Neural cell (in vitro differentiated cells): ENCODE data around the gene GNB1. TPM values are rescaled to one million over a fixed set of nuclear protein-coding genes. Genes with fewer than 3 reads are reported as not detected.
"Not testable (repeated sequence)": the region's sequence is repeated elsewhere in the genome, so short reads cannot be mapped to it uniquely, and the experiment has no call there.

ENCODE experiments used
- H2AFZ ChIP-seq: fragments of 200-600, 300-800 bp; sonication (generic), shearing (Covaris generic); 2 replicates; pipeline ENCODE4 v1.6.0; 2014; ENCODE audit warnings: low read depth, mild to moderate bottlenecking, antibody characterized with exemption, low read length, moderate library complexity
- H3F3A ChIP-seq: fragments of 200-600 bp; shearing (Covaris generic); 2 replicates; pipeline ENCODE4 v1.6.1; 2016; ENCODE audit warnings: mild to moderate bottlenecking, moderate library complexity, mixed read lengths, antibody characterized with exemption, low read length; ENCODE audit not compliant: insufficient read depth, poor library complexity, severe bottlenecking
- H3K27ac ChIP-seq: fragments of 200-600, 300-800 bp; sonication (generic), shearing (Covaris generic); 2 replicates; pipeline ENCODE4 v1.5.1; 2014; ENCODE audit warnings: mild to moderate bottlenecking, low read length, moderate library complexity
- H3K27me3 ChIP-seq: fragments of 300-800, 200-600 bp; sonication (generic), shearing (Covaris generic); 2 replicates; pipeline ENCODE4 v1.6.0; 2014; ENCODE audit warnings: mild to moderate bottlenecking, low read depth, low read length, moderate library complexity; ENCODE audit not compliant: insufficient read depth
- H3K36me3 ChIP-seq: fragments of 300-800, 200-600 bp; sonication (generic), shearing (Covaris generic); 2 replicates; pipeline ENCODE4 v1.5.1; 2014; ENCODE audit warnings: mild to moderate bottlenecking, antibody characterized with exemption, low read length, moderate library complexity; ENCODE audit not compliant: insufficient read depth
- H3K4me2 ChIP-seq: fragments of 300-800, 200-600 bp; sonication (generic), shearing (Covaris generic); 2 replicates; pipeline ENCODE4 v1.6.0; 2014; ENCODE audit warnings: mild to moderate bottlenecking, low read length
- H3K4me3 ChIP-seq: fragments of 300-800, 200-600 bp; sonication (generic), shearing (Covaris generic); 2 replicates; pipeline ENCODE4 v1.5.1; 2014; ENCODE audit warnings: mild to moderate bottlenecking, low read length, moderate library complexity
- H3K79me2 ChIP-seq: fragments of 200-600 bp; shearing (Covaris generic); replicated peaks from 2 replicates; pipeline ENCODE4 v1.6.0; 2014; ENCODE audit warnings: mild to moderate bottlenecking, low read length, moderate library complexity; ENCODE audit not compliant: insufficient read depth
- H3K9ac ChIP-seq: fragments of 300-800, 200-600 bp; sonication (generic), shearing (Covaris generic); 2 replicates; pipeline ENCODE4 v1.6.1; 2016; ENCODE audit warnings: mild to moderate bottlenecking, low read length, mixed read lengths
- H3K9me2 ChIP-seq: fragments of 200-600 bp; shearing (Covaris generic); 2 replicates; pipeline ENCODE4 v1.6.1; 2016; ENCODE audit warnings: mild to moderate bottlenecking, low read length, mixed read lengths; ENCODE audit not compliant: insufficient read depth
- H3K9me3 ChIP-seq: fragments of 200-600, 300-800 bp; sonication (generic), shearing (Covaris generic); 2 replicates; pipeline ENCODE4 v1.6.1; 2016; ENCODE audit warnings: mild to moderate bottlenecking, mixed run types, low read length, moderate library complexity, mixed read lengths
- H4K20me1 ChIP-seq: fragments of 200-600 bp; shearing (Covaris generic); 2 replicates; pipeline ENCODE4 v1.6.1; 2016; ENCODE audit warnings: mild to moderate bottlenecking, mixed run types; ENCODE audit not compliant: insufficient read depth
- EZH2 ChIP-seq: fragments of 200-600, 300-800 bp; shearing (Covaris generic), sonication (generic); IDR thresholded peaks from 2 replicates; pipeline ENCODE4 v1.6.1; 2014; ENCODE audit warnings: antibody characterized with exemption, low read length, borderline replicate concordance, mild to moderate bottlenecking; ENCODE audit not compliant: insufficient read depth, poor library complexity, severe bottlenecking
- MXI1 ChIP-seq: fragments of 450-650 bp; conservative IDR thresholded peaks from 2 replicates; pipeline ENCODE4 v1.6.1; 2014; ENCODE audit warnings: antibody characterized with exemption, mild to moderate bottlenecking; ENCODE audit not compliant: poor library complexity, severe bottlenecking
- POLR2AphosphoS5 ChIP-seq: IDR thresholded peaks from 2 replicates; pipeline ENCODE4 v1.6.1; 2012
- RAD21 ChIP-seq: fragments of 450-650 bp; conservative IDR thresholded peaks from 2 replicates; pipeline ENCODE4 v1.6.1; 2014; ENCODE audit warnings: antibody characterized with exemption, mild to moderate bottlenecking, moderate library complexity
- SMC3 ChIP-seq: fragments of 450-650 bp; conservative IDR thresholded peaks from 2 replicates; pipeline ENCODE4 v1.6.1; 2014; ENCODE audit warnings: antibody characterized with exemption, mild to moderate bottlenecking, moderate library complexity; ENCODE audit not compliant: poor library complexity
- TAF1 ChIP-seq: IDR thresholded peaks from 2 replicates; pipeline ENCODE4 v1.6.1; 2012; ENCODE audit warnings: low read depth
- polyA plus RNA-seq: library from polyadenylated mRNA; depleted of rRNA; stranded (reverse); fragments of >200 nt; gene quantifications from 2 replicates; pipeline ENCODE4 v1.2.3, GENCODE V29; 2014
- TF ChIP-seq, protein P1 (sequence below): IDR thresholded peaks from 2 replicates; pipeline ENCODE4 v1.6.1; 2012; ENCODE audit warnings: borderline replicate concordance

Gene GNB1
- polyA plus RNA-seq, 1 donor from 2014 or later: 325 TPM

DNA sequence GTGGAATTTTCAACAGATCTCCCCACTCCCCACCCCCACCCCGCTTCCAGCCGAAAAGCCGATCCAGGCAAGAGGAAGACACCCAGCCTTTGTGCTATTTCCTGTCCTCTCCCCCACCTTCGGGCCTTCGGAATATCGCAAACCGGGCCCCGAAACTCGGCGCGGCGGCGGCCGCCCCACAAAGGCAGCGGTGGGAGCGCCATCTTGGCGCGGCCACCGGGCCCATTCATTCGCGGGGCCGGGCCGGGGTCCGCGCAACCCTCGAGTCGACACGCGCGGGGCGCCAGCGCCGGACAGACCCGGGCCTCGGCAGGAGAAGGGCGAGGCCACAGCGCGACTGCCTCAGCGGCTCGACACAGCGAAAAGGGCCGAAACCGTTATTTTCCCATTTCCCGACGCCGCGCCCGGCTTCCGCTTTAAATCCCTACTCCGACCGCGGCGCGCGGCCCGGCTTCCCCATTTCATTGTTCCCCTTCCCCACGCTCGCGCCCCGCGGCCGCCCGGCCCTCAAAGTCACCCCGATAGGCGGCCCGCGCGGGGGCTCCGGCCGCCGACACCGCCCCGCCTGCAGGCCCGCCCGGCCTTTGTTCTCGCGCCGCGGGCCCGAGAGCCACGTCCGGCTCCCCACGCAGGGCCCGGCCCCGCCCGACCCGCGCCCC lies 911 bp downstream of the GNB1 start:
- H3K27ac ChIP-seq: peak overlapping the region; percentile 97
- peak; percentile 47 for TF ChIP-seq POLR2AphosphoS5
- TF ChIP-seq TAF1: peak; percentile 82
- TF ChIP-seq RAD21: no peak
- TF ChIP-seq, protein P1, sequence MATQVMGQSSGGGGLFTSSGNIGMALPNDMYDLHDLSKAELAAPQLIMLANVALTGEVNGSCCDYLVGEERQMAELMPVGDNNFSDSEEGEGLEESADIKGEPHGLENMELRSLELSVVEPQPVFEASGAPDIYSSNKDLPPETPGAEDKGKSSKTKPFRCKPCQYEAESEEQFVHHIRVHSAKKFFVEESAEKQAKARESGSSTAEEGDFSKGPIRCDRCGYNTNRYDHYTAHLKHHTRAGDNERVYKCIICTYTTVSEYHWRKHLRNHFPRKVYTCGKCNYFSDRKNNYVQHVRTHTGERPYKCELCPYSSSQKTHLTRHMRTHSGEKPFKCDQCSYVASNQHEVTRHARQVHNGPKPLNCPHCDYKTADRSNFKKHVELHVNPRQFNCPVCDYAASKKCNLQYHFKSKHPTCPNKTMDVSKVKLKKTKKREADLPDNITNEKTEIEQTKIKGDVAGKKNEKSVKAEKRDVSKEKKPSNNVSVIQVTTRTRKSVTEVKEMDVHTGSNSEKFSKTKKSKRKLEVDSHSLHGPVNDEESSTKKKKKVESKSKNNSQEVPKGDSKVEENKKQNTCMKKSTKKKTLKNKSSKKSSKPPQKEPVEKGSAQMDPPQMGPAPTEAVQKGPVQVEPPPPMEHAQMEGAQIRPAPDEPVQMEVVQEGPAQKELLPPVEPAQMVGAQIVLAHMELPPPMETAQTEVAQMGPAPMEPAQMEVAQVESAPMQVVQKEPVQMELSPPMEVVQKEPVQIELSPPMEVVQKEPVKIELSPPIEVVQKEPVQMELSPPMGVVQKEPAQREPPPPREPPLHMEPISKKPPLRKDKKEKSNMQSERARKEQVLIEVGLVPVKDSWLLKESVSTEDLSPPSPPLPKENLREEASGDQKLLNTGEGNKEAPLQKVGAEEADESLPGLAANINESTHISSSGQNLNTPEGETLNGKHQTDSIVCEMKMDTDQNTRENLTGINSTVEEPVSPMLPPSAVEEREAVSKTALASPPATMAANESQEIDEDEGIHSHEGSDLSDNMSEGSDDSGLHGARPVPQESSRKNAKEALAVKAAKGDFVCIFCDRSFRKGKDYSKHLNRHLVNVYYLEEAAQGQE: peak; percentile 83
- TF ChIP-seq MXI1: peak; percentile 21
- TF ChIP-seq SMC3: no peak
- no peaks in the 10 kb centered on the region for H3K27me3 ChIP-seq
- H4K20me1 ChIP-seq: peaks cover 19% of the 10 kb centered on the region
- H3K79me2 ChIP-seq: peaks cover 59% of the 10 kb centered on the region
- peak overlapping the region; percentile 89 for H3K4me2 ChIP-seq
- peak overlapping the region; percentile 97 for H3K9ac ChIP-seq
- no peaks in the 10 kb centered on the region for H3K36me3 ChIP-seq
- H3K4me3 ChIP-seq: peak overlapping the region; percentile 85
- H2AFZ ChIP-seq: no peak overlapping the region
- no peaks in the 10 kb centered on the region for H3K9me3 ChIP-seq
- no peaks in the 10 kb centered on the region for H3K9me2 ChIP-seq
- H3F3A ChIP-seq: peaks cover 11% of the 10 kb centered on the region

DNA sequence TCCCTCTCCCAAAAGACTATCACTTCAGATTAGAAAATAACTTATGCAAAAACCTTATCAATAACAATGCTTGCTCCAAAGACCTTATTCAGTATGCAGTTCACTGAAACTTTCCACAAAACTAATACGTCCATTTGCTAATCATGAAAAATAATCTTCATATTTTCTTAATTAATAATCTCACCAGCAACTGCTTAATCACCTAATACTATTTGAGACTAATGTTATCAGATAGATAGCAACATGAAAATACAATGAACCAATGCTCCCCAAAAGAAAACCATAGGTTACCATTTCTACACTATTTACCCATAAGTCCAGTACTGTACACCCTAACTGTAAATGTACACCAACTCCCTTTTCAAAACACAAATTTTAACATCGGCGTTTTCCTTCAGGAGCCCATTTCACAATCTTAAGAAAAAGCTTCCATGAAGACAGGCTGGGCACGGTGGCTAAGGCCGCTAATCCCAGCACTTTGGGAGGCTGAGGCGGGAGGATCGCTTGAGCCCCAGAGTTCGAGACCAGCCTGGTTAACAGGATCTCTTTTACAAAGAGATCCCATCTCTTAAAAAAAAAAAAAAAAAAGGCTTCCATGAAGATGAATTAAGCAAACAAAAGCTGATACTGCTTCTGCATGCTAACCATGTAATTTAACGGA lies 1.7 kb downstream of the GNB1 start:
- Histone ChIP-seq H3K9ac (peak overlapping the region; percentile 97), H3K4me3 (peak overlapping the region; percentile 85), H3K4me2 (peak overlapping the region; percentile 89), H4K20me1 (peaks cover 19% of the 10 kb centered on the region), H3K79me2 (peaks cover 67% of the 10 kb centered on the region), H2AFZ (no peak overlapping the region), H3K27me3 (no peaks in the 10 kb centered on the region), H3K36me3 (no peaks in the 10 kb centered on the region), H3K9me3 (no peaks in the 10 kb centered on the region), H3K27ac (peak overlapping the region; percentile 97), H3F3A (peaks cover 11% of the 10 kb centered on the region), H3K9me2 (no peaks in the 10 kb centered on the region)
- TF ChIP-seq EZH2 (no peak), RAD21 (no peak), TAF1 (no peak), SMC3 (no peak), MXI1 (peak; percentile 4), POLR2AphosphoS5 (no peak)
- TF ChIP-seq, protein P1: no peak

- H3K9ac ChIP-seq, H3K27ac ChIP-seq, H3K4me2 ChIP-seq, H3K9me3 ChIP-seq, H3K27me3 ChIP-seq, H3K36me3 ChIP-seq, H3F3A ChIP-seq, H3K4me3 ChIP-seq, H2AFZ ChIP-seq, H3K9me2 ChIP-seq: not testable (repeated sequence)
- peaks cover 94% of the 10 kb centered on the region for H3K79me2 ChIP-seq
- H4K20me1 ChIP-seq: peaks cover 49% of the 10 kb centered on the region
These were observed 7.0 kb downstream of the GNB1 start for GRCh38 chr1:1883890-1884289.
